ENCODE data around the gene PIK3AP1.
A peak's percentile ranks its signal among the peaks of the same experiment; 100 is the strongest.
"Not testable (repeated sequence)": the region's sequence is repeated elsewhere in the genome, so short reads cannot be mapped to it uniquely, and the experiment has no call there.

The PIK3AP1 gene

DNA sequence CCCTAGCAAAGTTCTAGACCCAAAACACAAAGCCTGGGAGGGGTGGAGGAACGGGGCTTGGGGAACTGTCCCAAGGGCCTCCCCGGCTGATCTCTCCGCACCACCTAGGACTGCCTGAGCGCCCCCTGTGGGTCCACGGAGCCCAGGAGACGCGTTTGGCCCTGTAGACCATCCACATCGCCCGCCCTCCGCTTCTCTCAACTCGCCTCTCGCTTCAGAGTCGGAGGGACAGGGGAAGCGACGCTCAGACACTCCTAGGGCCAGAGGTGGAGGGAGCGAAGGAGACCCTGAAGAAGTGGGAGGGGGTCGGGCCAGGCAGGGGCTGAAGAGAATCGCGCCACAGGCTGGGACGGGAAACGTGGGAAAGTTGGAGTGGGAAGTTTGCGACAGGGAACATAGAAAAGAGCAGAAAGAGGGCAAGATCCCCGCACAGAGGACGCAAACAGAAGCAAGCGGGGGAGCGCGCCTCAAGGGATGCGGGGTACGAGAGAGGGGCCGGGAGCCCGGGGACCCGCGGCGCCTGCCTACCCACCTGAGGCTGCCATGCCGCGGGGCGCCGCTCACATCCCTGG is 378 bp downstream of the PIK3AP1 start:
- DNase-seq (ENCODE audit: low read depth), result peak; percentile 30

DNA sequence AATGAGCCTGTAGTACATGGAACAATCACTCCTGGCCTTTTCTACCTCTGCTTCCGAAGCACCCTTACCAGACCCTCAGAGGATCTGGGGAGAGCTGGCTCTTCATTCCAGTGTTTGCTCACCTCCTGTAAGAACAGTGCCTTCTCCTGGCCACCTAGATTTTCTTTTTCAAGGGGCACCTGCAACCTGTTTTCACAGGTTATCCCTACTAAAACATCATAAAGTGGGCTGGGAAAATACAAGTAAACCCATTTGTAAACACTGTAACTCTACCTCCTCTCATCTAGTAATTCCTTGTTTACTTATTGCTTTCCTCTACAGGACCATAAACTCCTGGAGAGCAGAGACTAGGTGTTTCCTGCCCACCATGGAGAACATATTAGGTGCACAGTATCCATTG is 1.1 kb downstream of the PIK3AP1 start:
- no peak for DNase-seq (ENCODE audit: low read depth)

DNA sequence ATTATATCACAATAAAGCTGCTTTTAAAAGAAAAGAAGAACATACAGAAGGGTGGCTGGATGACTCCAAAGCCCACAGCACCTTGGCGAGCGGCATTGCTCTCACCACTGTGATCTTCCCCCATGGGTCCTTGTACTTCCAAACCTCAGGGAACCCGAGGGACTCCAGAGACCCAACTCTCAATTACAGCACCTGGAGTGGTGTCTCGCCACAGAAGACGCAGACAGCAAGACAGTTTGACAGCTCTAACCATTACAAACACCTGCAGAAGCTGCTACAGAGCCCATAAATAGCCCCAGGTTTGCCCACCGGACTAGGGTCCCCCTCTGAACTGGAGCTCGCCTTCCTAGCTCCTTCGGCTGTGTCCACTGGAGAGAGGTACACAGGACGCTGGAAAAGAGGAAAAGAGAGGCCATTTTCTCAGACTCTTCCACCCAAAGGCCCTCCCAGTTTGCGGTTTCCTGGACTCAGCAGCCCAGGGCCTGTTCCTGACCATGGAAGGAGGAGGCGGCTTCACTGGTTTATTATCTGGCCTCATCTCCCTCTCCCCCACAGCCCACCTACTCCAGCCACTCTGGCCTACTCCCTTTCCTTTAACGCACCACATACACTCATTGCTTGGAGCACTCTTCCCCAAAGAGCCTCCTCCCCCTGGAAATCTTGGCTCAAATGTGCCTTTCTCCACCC is 1.9 kb downstream of the PIK3AP1 start:
- no peak for DNase-seq (ENCODE audit: low read depth)

DNA sequence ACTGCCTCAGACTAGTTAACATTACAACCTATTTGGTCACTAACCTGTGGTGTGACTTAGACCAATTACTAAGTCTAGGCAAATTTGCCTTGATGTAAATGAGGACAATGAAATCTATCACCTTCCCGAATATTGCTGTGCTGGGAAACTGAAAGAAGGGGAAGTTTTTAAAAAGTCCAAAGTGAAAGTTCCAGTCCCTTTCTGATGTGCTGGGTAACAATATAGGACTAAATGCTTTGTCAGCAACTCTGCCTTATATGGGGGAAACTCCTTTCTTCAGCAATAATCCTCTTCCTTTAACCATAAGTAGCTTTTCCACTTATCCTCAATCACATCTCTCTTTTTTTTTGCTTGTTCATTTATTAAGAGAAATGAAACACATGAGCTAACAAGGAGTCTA is 3.9 kb downstream of the PIK3AP1 start:
- no peak for DNase-seq (ENCODE audit: low read depth)

DNA sequence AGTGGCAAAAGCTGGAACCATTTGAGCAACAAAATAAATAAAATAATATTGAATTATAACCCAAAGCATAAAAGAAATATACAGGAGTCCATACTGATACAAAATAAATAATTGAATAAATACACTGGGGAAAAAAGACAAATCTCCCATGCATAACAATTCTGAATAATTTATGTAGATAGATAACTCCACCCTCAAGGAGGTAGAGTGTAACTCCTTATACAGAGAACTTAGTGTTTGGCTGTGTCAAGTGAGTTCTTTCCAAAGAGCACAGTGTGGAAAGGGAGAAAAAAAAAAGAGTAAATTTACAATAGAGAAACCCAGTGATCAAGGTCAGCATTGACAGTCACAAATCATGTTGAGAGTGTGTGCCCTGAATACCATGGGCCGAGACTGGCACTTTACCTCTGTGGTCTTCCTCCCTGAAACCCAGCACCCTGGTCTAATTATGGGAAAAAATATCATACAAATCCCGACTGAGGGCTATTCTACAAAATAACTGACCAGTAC is 5.5 kb downstream of the PIK3AP1 start:
- DNase-seq (ENCODE audit: low read depth), result no peak

DNA sequence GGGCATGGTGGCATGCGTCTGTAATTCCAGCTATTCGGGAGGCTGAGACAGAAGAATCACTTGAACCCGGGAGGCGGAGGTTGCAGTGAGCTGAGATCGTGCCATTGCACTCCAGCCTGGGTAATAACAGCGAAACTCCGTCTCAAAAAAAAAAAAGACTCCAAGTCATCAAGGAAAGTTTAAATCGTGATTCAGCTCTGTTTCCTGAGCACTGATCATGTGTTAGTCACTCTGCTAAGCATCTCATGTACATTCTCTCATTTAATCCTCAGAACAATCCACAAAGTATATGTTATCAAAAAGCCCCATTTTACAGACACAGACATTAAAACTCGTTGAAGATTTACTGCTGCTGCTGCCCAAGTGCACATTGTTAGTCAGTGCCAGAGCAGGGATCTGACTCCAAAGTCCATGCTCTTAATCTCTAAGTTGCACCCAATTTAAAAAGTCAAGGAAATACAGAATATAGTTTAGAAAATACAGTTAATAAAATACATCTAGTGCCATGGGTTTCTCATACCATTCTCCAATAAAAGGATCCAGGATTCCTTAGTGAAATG is 6.2 kb downstream of the PIK3AP1 start:
- no peak for DNase-seq (ENCODE audit: low read depth)

- DNase-seq (ENCODE audit: low read depth), result no peak
These were observed 7.5 kb downstream of the PIK3AP1 start for GRCh38 chr10:96712662-96713271.

DNA sequence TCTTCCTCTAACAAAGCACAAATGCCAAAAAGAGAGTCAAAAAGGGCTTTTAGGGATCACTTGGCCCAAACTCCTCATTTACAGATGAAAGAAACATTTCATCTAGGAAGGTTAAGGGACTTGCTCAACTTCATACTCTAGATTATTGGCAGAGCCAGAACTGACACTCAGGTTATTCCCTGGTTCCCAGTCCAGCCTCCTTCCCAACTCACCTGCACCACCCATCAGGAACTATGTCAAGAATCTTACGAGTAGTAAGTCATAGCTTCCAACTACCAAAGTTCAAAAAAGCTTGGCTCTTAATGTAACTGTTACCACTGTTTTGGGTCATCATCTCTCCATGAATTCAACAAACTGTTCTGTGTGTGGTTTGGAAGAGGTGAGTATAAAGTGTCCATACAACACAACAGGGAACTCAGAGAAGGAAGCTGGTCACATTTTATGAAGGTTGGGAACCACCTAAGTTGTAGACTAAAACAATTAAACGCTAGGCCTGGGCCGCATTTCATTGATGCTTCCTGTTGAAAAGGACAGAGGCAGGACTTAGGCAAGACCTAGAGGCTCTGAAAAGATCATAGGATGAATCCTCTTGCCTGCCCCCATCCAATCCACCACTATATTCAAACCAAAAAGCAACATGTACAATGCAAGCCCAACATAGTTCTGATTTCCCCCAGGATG is 9.1 kb downstream of the PIK3AP1 start:
- no peak for DNase-seq (ENCODE audit: low read depth)

DNA sequence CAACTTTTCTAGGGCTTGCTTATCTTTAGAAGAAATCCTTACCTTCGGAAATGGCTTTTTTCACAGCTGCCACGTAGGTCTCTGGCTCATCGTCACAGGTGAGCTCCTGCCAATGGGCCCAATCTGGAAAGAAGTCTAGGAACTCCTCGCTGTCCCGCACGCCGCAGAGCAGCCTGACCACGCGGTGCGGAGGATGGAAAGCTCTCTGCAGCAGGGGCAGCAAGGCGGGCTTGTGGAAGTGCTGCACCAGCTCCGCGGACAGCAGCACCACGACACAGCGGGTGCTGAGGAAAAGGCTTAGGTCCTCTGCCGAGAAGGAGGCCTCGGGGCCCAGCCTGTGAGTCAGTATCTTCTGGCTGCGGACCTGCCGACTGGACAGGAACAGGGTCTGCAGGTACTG is 10.8 kb downstream of the PIK3AP1 start:
- DNase-seq (ENCODE audit: low read depth), result no peak

DNA sequence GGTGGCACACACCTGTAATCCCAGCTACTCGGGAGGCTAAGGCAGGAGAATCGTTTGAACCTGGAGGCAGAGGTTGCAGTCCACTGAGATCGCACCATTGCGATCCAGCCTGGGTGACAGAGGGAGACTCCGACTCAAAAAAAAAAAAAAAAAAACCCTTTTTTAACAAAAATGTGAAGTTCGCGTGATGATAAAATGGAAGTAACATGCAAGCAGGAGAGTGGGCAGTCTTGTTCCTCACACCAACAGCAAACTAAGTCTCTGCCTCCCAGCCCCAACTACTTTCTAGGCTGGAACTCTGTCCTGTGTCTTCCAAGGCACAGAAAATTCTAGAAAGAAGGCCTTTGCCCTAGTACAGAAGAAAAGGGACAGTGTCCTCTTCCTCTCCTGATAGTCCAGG is 11.3 kb downstream of the PIK3AP1 start:
- DNase-seq (ENCODE audit: low read depth), result no peak

DNA sequence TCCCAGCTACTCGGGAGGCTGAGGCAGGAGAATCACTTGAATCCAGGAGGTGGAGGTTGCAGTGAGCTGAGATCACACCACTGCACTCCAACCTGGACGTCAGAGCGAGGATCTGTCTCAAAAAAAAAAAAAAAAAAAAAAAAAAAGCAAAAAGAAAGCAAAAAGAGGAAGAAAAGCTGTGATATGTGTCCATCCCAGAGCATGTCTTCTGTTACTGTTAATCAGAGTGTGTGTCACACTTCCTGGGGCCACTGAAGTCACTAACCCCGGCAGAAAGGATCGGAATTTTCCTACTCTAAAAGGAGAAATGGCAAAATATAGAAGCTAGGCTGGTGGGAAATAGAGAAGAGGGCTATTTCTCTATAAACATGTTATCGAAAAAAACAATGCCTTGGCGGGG is 11.9 kb downstream of the PIK3AP1 start:
- no peak for DNase-seq (ENCODE audit: low read depth)

DNA sequence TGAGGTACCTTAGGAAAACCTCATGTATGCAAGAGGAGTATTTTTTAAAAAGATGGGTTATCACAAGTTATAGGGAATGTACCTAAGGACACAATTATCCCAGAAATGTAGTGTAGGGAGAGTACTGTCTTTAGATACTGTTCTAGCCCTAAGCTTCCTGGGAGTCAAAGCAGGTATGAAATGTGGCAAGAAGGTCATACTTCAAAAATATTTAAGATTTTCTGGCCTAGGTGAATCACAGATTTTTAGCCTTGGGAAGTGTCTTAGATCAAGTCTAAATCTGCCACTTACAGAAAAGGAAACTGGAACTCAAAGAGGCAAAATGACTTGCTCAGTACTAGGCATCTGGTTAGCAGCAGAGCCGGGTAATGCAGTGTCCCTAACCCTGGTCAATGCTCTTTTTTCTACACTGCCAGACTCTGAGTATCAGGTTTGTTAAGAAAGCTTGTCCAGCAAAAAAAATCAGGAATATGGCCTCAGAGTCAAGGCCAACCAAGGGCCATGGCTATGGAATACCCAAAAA is 13.9 kb downstream of the PIK3AP1 start:
- DNase-seq (ENCODE audit: low read depth), result no peak

DNA sequence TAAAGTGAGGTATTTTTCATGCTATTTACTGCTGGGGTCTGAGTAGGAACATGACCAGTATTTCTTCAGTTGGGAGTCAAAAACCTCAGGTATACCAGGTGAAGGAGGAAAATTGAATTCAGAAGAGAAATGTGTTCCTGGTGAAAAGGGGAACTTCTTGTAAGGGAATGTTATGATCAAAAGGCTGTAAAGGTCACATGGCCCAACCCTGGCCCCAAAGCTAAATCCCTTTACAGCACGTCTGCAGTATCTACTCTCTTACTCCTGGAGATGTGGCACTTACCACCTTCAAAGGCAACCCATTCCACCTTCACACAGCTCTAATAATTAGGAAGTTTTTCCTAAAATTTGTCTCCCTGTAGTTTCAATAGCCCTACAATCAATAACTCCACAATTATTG is 15.2 kb downstream of the PIK3AP1 start:
- DNase-seq (ENCODE audit: low read depth), result no peak

GRCh38 chr10:96704563-96704962 is 15.8 kb downstream of the PIK3AP1 start:
- DNase-seq (ENCODE audit: low read depth), result no peak

DNA sequence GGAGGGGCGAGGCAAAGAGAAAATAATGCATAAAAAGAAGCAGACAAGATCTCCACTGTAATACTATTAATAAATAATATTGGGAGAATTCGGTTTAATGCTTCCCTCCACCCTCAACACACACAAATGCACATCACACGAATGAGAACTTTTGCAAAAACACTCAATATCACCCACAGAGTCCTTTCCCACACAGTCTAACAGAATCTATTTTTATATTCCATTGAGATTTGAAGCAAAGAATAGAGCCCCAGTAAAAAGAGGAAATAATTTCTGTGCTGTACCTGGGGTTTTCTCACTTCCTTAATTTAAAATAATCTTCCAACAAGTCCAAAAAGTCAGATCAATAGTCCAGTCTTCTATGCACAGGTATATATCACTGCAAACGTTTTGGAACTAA is 17.0 kb downstream of the PIK3AP1 start:
- DNase-seq (ENCODE audit: low read depth), result no peak

GRCh38 chr10:96701265-96701664 is 19.0 kb downstream of the PIK3AP1 start:
- DNase-seq (ENCODE audit: low read depth), result no peak

DNA sequence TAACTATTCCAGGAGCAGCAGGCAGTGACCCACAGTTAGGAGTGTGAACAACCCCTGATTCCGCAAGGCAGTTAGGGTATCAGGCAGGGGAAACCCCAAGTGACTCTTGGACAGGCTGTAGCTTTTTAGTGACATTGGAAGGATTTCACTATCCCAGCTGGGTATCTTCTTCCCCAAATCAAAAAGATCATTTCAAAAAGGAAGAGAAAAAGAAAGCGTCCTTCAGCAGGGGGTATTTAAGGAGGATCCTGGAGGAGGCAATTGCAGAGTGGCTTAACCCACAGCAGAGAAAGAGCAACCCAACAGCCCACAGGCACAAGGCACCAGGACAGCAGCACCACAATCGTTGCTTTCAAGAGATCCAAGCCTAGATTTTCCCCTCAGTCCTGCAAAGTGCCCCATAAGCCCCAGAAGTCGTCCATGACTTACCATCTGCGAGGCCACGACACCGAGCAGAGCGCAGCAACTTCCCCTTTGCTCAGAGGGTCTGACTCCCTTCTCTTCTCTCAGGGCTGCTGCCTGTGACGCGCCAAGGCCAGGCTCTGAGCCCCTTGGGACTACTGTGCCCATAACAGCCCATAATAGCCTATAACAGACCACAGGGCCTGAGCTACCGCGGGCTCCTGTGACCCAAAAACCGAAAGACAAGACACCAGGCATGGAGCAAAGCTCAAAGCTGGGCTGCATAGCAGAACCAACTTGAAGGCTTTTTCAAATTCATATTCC is 19.8 kb downstream of the PIK3AP1 start:
- no peak for DNase-seq (ENCODE audit: low read depth)

DNA sequence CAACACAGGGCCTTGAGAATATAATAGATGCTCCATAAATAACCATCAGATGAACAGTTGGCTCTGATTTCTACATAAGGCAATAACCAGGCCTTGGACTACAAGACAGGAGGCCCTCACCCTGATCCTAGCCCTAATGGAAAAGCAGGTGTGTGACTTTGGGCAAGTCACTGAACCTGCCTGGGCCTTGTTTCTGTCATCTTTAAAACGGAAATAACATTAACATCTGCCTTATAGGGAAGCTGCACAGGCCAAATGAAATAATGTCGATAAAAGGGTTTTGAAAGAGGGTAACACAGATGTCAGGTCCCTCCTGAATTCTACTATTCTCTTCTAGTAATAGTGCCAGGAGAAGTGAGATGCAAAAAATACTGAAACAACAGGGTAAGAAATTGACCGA is 20.7 kb downstream of the PIK3AP1 start:
- DNase-seq (ENCODE audit: low read depth), result no peak

DNA sequence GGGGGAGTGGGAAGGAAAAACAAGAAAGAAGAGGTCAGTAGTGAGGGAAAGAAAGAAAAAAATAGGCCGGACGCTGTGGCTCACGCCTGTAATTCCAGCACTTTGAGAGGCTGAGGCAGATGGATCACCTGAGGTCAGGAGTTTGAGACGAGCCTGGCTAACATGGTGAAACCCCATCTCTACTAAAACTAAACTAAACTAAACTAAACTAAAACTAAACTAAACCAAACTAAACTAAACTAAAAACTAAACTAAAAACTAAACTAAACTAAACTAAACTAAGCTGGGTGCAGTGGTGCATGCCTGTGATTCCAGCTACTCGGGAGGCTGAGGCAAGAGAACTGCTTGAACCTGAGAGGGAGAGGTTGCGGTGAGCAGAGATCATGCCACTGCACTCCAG is 22.0 kb downstream of the PIK3AP1 start:
- DNase-seq (ENCODE audit: low read depth), result not testable (repeated sequence)

- DNase-seq (ENCODE audit: low read depth), result no peak
These were observed 22.9 kb downstream of the PIK3AP1 start for GRCh38 chr10:96697438-96697837.

- no peak for DNase-seq (ENCODE audit: low read depth)
These were observed 23.4 kb downstream of the PIK3AP1 start for GRCh38 chr10:96696845-96697425.

Data from activated T-helper 9 cell treated with anti-CD3 and anti-CD28 coated beads, Interleukin-2, amount 50 U/mL, for 16 hours (primary cell).